Tibial artery (tissue), 4 donors: ENCODE data around the gene ING2.

Experiments
- DNase-seq, 2 donors: peaks; one replicate each; pipeline ENCODE4 v3.0.0-alpha.2; 2019
- H3K27ac ChIP-seq, 2 donors: fragments of 200-600 bp; sonication (generic) in 1 of 2; 1 replicate in 1 of 2; 2 replicates in 1 of 2; pipeline ENCODE4 v1.5.1; 2018 to 2019; ENCODE audit warnings: mild to moderate bottlenecking in 1 of 2
- H3K27me3 ChIP-seq, 2 donors: fragments of 200-600 bp; sonication (generic) in 1 of 2; one replicate each; pipeline versions ENCODE4 v1.5.1 to v1.6.0; 2016 to 2019
- H3K36me3 ChIP-seq, 3 donors: fragments of 200-600 bp; sonication (generic) in 2 of 3; one replicate each; pipeline ENCODE4 v1.5.1; 2016 to 2019; ENCODE audit warnings: mild to moderate bottlenecking in 2 of 3
- H3K4me1 ChIP-seq, 4 donors: fragments of 200-600 bp; sonication (generic) in 2 of 4; 1 replicate in 3 of 4; 2 replicates in 1 of 4; pipeline ENCODE4 v1.5.1; 2016 to 2019
- H3K4me3 ChIP-seq, 2 donors: fragments of 200-600 bp; sonication (generic) in 1 of 2; 1 replicate in 1 of 2; 2 replicates in 1 of 2; pipeline ENCODE4 v1.5.1; 2018 to 2019; ENCODE audit warnings: mild to moderate bottlenecking in 2 of 2
- H3K9me3 ChIP-seq, 3 donors: fragments of 200-600 bp; sonication (generic) in 1 of 3; one replicate each; pipeline ENCODE4 v1.5.1; 2016 to 2019
- intact Hi-C: fragments of 100-400 bp; cut with DNase I; formaldehyde crosslinking; loops from one replicate; pipeline ENCODE4 v1.15.0; 2023; ENCODE audit warnings: low total_unique reads
- TF ChIP-seq, protein P1 (sequence below), 2 experiments: fragments of 200-600 bp in 1 of 2; fragments of 450-650 bp in 1 of 2; IDR thresholded peaks; one replicate each; pipeline ENCODE4 v1.5.1; 2017 to 2019; ENCODE audit warnings: antibody characterized with exemption in 2 of 2, mild to moderate bottlenecking in 1 of 2, moderate library complexity in 1 of 2

Gene ING2

DNA sequence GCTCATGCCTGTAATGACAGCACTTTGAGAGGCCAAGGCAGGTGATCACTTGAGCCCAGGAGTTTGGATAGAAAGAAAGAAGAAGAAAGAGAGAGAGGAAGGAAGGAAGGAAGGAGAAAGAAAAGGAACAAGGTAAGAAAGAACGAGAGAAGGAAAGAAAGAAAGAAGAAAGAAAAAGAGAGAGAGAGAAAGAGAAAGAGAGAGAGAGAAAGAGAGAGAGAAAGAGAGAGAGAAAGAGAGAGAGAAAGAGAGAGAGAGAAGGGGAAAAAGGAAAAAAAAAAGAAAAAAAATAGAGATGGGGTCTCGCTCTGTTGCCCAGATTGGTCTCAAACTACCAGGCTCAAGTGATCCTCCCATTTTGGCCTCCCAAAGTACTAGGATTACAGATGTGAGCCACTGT is 22.5 kb downstream of the ING2 start:
- intact Hi-C loops: no loop called here
- H3K27ac ChIP-seq: no peak overlapping the region
- no peaks in the 10 kb centered on the region for H3K9me3 ChIP-seq
- H3K36me3 ChIP-seq: no peaks in the 10 kb centered on the region
- H3K4me1 ChIP-seq: no peaks in the 10 kb centered on the region
- TF ChIP-seq, protein P1, sequence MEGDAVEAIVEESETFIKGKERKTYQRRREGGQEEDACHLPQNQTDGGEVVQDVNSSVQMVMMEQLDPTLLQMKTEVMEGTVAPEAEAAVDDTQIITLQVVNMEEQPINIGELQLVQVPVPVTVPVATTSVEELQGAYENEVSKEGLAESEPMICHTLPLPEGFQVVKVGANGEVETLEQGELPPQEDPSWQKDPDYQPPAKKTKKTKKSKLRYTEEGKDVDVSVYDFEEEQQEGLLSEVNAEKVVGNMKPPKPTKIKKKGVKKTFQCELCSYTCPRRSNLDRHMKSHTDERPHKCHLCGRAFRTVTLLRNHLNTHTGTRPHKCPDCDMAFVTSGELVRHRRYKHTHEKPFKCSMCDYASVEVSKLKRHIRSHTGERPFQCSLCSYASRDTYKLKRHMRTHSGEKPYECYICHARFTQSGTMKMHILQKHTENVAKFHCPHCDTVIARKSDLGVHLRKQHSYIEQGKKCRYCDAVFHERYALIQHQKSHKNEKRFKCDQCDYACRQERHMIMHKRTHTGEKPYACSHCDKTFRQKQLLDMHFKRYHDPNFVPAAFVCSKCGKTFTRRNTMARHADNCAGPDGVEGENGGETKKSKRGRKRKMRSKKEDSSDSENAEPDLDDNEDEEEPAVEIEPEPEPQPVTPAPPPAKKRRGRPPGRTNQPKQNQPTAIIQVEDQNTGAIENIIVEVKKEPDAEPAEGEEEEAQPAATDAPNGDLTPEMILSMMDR (IDR thresholded peaks at IDR 0.05): no peak
- DNase-seq: no peak
- no peaks in the 10 kb centered on the region for H3K27me3 ChIP-seq
- H3K4me3 ChIP-seq: no peak overlapping the region

DNA sequence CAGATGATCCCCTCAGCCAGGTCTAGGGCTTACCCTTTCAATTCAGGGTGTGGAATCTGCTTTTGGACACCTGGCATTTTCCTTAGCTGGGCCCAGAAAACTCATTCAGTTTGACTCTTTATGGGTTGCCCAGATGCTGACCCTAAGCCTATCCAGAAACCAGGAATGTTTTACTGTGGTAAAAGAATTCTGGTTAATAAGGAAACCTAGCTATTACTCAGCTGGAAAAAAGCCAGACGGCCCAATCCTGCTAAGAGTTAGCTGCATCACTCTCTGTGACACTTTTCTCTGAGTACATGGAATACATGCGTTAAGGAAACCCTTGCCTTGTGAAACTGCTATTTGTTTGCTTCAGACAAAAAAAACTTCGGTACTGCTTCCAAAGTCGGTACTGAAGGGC is 28.0 kb downstream of the ING2 start:
- TF ChIP-seq, protein P1 (IDR thresholded peaks at IDR 0.05): no peak
- Histone ChIP-seq H3K4me3 (no peak overlapping the region), H3K36me3 (no peaks in the 10 kb centered on the region), H3K27me3 (peaks cover 0 to 6% of the 10 kb centered on the region in 2 donors), H3K27ac (no peak overlapping the region), H3K4me1 (no peaks in the 10 kb centered on the region), H3K9me3 (no peaks in the 10 kb centered on the region)
- intact Hi-C loops: no loop called here
- no peak for DNase-seq

DNA sequence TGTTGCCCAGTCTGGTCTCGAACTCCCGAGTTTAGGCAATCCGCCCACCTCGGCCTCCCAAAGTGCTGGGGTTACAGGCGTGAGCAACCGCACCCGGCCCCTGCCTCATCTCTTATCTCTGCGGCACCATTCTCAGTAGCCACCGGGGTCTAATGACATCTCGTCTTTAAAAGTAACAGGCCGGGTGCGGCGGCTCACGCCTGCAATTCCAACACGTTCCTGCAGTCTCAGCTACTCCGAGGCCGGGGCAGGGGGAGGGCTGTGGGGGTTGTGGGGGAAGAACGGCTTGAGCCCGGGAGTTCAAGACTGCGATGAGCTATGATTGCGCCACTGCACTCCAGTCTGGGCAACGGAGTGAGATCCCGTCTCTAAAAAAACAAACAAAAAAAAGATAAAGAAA is 28.8 kb downstream of the ING2 start:
- TF ChIP-seq, protein P1 (IDR thresholded peaks at IDR 0.05): no peak
- H3K4me1 ChIP-seq: no peaks in the 10 kb centered on the region
- H3K27me3 ChIP-seq: peaks cover 0 to 13% of the 10 kb centered on the region in 2 donors
- H3K9me3 ChIP-seq: no peaks in the 10 kb centered on the region
- no peak for DNase-seq
- H3K4me3 ChIP-seq: no peak overlapping the region
- H3K36me3 ChIP-seq: no peaks in the 10 kb centered on the region
- intact Hi-C loops: no loop called here
- no peak overlapping the region for H3K27ac ChIP-seq

DNA sequence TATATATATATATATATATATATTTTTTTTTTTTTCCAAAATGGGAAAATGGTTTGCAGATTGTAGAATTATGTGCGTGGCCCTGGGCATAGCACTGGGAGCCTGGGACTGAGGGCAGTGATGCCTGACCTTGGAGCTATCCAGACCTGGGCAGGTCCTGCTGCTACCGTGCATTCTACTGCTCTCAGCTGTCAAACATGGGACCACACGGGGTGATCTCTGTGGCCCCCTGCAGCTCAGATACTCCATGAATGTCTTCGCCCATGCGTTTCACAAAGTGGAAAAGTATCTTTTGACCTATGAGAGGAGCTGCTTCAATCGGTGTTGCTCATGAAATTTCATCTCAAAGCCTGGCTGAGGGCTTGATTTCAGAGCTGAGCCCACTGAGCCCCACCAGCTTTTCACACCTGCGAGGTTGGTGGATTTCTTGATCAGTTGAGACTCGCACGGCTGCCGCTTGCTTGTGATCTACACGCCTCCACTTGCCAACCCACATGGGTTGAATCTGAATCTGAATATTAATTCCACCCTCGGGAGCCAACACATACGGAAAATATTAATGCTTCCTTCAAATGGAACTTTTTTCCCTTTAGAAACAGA is 35.7 kb downstream of the ING2 start:
- TF ChIP-seq, protein P1 (IDR thresholded peaks at IDR 0.05): no peak

DNA sequence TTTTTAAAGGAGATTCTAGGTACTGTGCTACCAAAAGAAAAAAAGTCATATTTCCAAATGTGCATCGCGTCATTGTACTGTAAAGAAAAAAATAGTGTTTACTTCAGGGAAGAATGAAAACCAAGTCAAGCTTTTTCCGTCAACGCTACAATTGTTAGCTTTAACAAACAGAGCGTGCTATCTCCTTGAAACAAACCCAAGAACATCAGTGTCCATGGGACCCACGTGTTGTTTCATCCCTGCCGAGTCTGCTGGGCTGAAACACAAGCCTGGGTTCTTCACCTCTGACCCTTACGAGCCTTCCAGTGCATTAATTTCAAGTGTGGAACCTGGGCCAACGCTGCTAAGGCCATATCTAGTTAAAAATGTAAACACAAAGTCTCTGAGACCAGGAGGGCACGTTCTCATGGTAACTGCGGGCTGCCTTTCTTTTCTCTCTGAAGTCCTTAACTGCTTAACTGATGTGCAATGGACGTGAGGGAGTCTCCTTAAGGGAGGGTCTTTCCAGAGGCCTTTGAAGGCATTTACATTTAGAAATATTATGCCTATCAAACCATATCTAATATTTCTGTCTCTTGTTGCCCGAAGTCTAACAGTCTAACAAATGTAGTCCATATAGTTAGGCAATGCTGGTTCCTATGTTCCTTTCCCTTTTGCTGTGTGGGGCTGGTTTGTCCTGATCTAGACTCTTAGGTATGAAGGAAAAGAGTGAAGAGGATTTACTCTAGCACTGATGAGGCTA is 36.3 kb downstream of the ING2 start:
- Histone ChIP-seq H3K27ac (no peak overlapping the region), H3K27me3 (peaks cover 0 to 7% of the 10 kb centered on the region in 2 donors), H3K36me3 (no peaks in the 10 kb centered on the region), H3K4me1 (peaks cover 0 to 5% (median 0%) of the 10 kb centered on the region in 4 donors), H3K9me3 (no peaks in the 10 kb centered on the region), H3K4me3 (no peak overlapping the region)
- intact Hi-C loops: no loop called here
- DNase-seq: no peak
- TF ChIP-seq, protein P1 (IDR thresholded peaks at IDR 0.05): no peak

More for the DNA sequence above, 35.7 kb downstream of the ING2 start:
- peaks cover 0 to 5% (median 0%) of the 10 kb centered on the region in 4 donors for H3K4me1 ChIP-seq
- H3K27ac ChIP-seq: no peak overlapping the region
- intact Hi-C loops: no loop called here
- H3K36me3 ChIP-seq: no peaks in the 10 kb centered on the region
- H3K27me3 ChIP-seq: peaks cover 0 to 7% of the 10 kb centered on the region in 2 donors
- no peak overlapping the region for H3K4me3 ChIP-seq
- no peaks in the 10 kb centered on the region for H3K9me3 ChIP-seq
- DNase-seq: no peak
